ENCODE results near the gene CRTAC1.
"Not testable (repeated sequence)": the region's sequence is repeated elsewhere in the genome, so short reads cannot be mapped to it uniquely, and the experiment has no call there.

DNA sequence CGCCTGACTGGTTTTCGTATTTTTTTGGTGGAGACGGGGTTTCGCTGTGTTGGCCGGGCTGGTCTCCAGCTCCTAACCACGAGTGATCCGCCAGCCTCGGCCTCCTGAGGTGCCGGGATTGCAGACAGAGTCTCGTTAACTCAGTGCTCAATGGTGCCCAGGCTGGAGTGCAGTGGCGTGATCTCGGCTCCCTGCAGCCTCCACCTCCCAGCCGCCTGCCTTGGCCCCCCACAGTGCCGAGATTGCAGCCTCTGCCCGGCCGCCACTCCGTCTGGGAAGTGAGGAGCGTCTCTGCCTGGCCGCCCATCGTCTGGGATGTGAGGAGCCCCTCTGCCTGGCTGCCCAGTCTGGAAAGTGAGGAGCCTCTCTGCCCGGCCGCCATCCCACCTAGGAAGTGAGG, 189.3 kb downstream of the CRTAC1 start:
- TF ChIP-seq NFYA (IDR thresholded peaks at IDR 0.05; ENCODE audit: borderline replicate concordance, low read depth, low read length); CREM (IDR thresholded peaks at IDR 0.05; ENCODE audit: low read depth); CHD2 (IDR thresholded peaks at IDR 0.05; ENCODE audit: borderline replicate concordance, low read depth, low read length); RUNX3 (IDR thresholded peaks at IDR 0.05; ENCODE audit: low read length); ESRRA (IDR thresholded peaks at IDR 0.05; ENCODE audit: low read length); POLR2AphosphoS2 (IDR thresholded peaks at IDR 0.05; ENCODE audit: low read depth, low read length); MEF2B (IDR thresholded peaks at IDR 0.05; ENCODE audit: partially characterized antibody, poor library complexity, severe bottlenecking); EZH2 (IDR thresholded peaks at IDR 0.05; ENCODE audit: borderline replicate concordance, control insufficient read depth, low read depth, low read length); TCF7 (IDR thresholded peaks at IDR 0.05; ENCODE audit: borderline replicate concordance); FOXK2 (IDR thresholded peaks at IDR 0.05); NR2C2 (IDR thresholded peaks at IDR 0.05; ENCODE audit: borderline replicate concordance, control insufficient read depth, insufficient read length, low read depth); POLR2A (IDR thresholded peaks at IDR 0.05; ENCODE audit: low read depth, low read length): not testable (repeated sequence)
- TF ChIP-seq, protein P1, sequence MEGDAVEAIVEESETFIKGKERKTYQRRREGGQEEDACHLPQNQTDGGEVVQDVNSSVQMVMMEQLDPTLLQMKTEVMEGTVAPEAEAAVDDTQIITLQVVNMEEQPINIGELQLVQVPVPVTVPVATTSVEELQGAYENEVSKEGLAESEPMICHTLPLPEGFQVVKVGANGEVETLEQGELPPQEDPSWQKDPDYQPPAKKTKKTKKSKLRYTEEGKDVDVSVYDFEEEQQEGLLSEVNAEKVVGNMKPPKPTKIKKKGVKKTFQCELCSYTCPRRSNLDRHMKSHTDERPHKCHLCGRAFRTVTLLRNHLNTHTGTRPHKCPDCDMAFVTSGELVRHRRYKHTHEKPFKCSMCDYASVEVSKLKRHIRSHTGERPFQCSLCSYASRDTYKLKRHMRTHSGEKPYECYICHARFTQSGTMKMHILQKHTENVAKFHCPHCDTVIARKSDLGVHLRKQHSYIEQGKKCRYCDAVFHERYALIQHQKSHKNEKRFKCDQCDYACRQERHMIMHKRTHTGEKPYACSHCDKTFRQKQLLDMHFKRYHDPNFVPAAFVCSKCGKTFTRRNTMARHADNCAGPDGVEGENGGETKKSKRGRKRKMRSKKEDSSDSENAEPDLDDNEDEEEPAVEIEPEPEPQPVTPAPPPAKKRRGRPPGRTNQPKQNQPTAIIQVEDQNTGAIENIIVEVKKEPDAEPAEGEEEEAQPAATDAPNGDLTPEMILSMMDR (IDR thresholded peaks at IDR 0.05 in 2 of 3, conservative IDR thresholded peaks at IDR 0.05 in 1 of 3; ENCODE audit: control insufficient read depth in 2 of 3, extremely low read depth in 1 of 3, insufficient read depth in 1 of 3, low read depth in 3 of 3, low read length in 3 of 3) = not testable (repeated sequence)
- TF ChIP-seq, protein P2, sequence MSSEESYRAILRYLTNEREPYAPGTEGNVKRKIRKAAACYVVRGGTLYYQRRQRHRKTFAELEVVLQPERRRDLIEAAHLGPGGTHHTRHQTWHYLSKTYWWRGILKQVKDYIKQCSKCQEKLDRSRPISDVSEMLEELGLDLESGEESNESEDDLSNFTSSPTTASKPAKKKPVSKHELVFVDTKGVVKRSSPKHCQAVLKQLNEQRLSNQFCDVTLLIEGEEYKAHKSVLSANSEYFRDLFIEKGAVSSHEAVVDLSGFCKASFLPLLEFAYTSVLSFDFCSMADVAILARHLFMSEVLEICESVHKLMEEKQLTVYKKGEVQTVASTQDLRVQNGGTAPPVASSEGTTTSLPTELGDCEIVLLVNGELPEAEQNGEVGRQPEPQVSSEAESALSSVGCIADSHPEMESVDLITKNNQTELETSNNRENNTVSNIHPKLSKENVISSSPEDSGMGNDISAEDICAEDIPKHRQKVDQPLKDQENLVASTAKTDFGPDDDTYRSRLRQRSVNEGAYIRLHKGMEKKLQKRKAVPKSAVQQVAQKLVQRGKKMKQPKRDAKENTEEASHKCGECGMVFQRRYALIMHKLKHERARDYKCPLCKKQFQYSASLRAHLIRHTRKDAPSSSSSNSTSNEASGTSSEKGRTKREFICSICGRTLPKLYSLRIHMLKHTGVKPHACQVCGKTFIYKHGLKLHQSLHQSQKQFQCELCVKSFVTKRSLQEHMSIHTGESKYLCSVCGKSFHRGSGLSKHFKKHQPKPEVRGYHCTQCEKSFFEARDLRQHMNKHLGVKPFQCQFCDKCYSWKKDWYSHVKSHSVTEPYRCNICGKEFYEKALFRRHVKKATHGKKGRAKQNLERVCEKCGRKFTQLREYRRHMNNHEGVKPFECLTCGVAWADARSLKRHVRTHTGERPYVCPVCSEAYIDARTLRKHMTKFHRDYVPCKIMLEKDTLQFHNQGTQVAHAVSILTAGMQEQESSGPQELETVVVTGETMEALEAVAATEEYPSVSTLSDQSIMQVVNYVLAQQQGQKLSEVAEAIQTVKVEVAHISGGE (CRISPR knock-in tag; IDR thresholded peaks at IDR 0.05) = not testable (repeated sequence)

All from GM12878 (cell line).